ENCODE data around the gene MYL1.

DNA sequence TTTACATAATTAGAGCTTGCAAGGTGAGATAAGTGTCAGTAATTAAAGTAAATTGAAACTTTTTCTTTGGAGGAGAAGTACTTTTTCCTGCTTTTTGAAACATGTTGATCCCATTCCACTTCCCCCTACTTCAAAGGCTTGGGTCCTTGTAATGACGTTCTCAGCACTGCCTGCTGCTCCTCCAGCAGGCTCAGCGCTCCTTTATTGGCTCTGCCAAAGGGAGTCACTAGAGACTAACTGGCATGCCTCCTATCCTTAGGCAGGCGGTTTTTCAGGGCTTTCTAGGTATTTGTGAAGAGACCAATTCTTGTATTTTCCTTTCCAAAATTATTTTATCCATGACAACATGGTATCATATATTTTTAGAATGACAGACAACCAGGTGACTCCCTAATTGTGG lies 45.8 kb downstream of the MYL1 start:
- TF ChIP-seq, protein P1, sequence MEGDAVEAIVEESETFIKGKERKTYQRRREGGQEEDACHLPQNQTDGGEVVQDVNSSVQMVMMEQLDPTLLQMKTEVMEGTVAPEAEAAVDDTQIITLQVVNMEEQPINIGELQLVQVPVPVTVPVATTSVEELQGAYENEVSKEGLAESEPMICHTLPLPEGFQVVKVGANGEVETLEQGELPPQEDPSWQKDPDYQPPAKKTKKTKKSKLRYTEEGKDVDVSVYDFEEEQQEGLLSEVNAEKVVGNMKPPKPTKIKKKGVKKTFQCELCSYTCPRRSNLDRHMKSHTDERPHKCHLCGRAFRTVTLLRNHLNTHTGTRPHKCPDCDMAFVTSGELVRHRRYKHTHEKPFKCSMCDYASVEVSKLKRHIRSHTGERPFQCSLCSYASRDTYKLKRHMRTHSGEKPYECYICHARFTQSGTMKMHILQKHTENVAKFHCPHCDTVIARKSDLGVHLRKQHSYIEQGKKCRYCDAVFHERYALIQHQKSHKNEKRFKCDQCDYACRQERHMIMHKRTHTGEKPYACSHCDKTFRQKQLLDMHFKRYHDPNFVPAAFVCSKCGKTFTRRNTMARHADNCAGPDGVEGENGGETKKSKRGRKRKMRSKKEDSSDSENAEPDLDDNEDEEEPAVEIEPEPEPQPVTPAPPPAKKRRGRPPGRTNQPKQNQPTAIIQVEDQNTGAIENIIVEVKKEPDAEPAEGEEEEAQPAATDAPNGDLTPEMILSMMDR (IDR thresholded peaks at IDR 0.05), result no peak
- no peak for TF ChIP-seq POLR2A (IDR thresholded peaks at IDR 0.05)

All from transverse colon (tissue), 3 donors.